ENCODE measurements around the gene GMCL1. TPM values are rescaled to one million over a fixed set of nuclear protein-coding genes. Genes with fewer than 3 reads are reported as not detected.

Gene GMCL1
- total and polyA plus RNA-seq, 7 donors = 1.3 to 4.1 (median 3.0) TPM

GRCh38 chr2:69848186-69848790, 18.8 kb downstream of the GMCL1 start:
- Histone ChIP-seq H3K27me3 (ENCODE audit: insufficient read depth in 3 of 3, low read length in 2 of 3) (no peaks in the 10 kb centered on the region), H3K4me3 (no peak overlapping the region), H3K36me3 (ENCODE audit: insufficient read depth in 1 of 2, low read depth in 1 of 2) (peaks cover 3 to 96% of the 10 kb centered on the region in 2 donors), H3K9me3 (no peaks in the 10 kb centered on the region), H3K27ac (no peak overlapping the region), H3K4me1 (no peaks in the 10 kb centered on the region)
- TF ChIP-seq CTCF (IDR thresholded peaks at IDR 0.05) = no peak
- DNase-seq (no peak), ATAC-seq (no peak)
- WGBS, 3 donors = 92 to 95% (median 93%) methylated on average over 7 of the region's 7 CpGs
- intact Hi-C loops (cut with DNase I) = no loop called here

DNA sequence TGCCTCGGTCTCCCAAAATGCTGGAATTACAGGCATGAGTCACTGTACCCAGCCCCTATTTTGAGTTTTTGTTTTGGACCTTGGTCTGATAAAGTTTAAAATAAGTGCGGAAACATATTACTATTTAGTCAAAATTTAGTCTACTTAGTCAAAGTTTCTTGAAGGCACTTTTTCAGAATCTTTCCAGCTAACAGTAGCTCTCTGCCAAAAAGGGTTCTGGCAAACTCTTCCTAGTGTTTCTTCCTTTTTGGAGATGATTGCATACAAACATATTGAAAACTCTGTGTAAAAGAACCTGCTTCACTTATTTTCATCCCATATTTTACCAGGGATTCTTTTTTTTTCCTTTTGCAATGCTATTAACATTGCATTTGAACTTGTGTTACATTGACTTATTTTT, 28.8 kb downstream of the GMCL1 start:
- Histone ChIP-seq H3K4me3 (no peak overlapping the region), H3K27me3 (ENCODE audit: insufficient read depth in 3 of 3, low read length in 2 of 3) (no peaks in the 10 kb centered on the region), H3K36me3 (ENCODE audit: insufficient read depth in 1 of 2, low read depth in 1 of 2) (peaks cover 0 to 34% of the 10 kb centered on the region in 2 donors), H3K27ac (no peak overlapping the region), H3K4me1 (no peaks in the 10 kb centered on the region), H3K9me3 (no peaks in the 10 kb centered on the region)
- ATAC-seq = no peak
- intact Hi-C loops (cut with DNase I) = no loop called here
- 96 to 100% (median 97%) methylated on average over 2 of the region's 2 CpGs for WGBS, 3 donors
- no peak for TF ChIP-seq CTCF (IDR thresholded peaks at IDR 0.05)
- no peak for DNase-seq

DNA sequence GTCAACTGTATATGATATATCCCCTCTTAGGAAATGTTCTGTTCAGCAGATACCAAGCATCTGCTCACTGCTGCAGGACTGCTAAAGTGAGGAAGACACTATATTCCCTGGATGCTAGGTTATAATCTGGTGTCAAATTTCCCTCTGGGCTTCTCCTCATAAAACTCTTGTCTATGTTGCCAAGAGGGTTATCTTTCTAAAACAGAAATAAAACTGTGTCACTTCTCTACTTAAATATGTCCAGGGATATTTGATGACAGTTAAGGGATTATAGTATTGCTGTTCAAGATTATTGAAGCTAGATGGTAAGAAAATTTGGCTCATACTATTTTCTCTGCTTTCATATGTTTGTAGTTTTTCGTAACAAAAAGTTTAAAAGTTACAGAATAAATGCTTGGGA, 33.8 kb downstream of the GMCL1 start:
- H3K9me3 ChIP-seq = no peaks in the 10 kb centered on the region
- H3K27me3 ChIP-seq (ENCODE audit: insufficient read depth in 3 of 3, low read length in 2 of 3) = no peaks in the 10 kb centered on the region
- no peak overlapping the region for H3K27ac ChIP-seq
- H3K36me3 ChIP-seq (ENCODE audit: insufficient read depth in 1 of 2, low read depth in 1 of 2) = peaks cover 7 to 59% of the 10 kb centered on the region in 2 donors
- no peak for ATAC-seq
- 85 to 100% (median 94%) methylated on average over 1 of the region's 1 CpG for WGBS, 3 donors
- no peak for DNase-seq
- TF ChIP-seq CTCF (IDR thresholded peaks at IDR 0.05) = no peak
- no peaks in the 10 kb centered on the region for H3K4me1 ChIP-seq
- no peak overlapping the region for H3K4me3 ChIP-seq
- intact Hi-C loops (cut with DNase I) = no loop called here

- TF ChIP-seq CTCF (IDR thresholded peaks at IDR 0.05) = no peak
- intact Hi-C loops (cut with DNase I) = no loop called here
- ATAC-seq (no peak), DNase-seq (no peak)
- Histone ChIP-seq H3K27ac (no peak overlapping the region), H3K36me3 (ENCODE audit: insufficient read depth in 1 of 2, low read depth in 1 of 2) (no peaks in the 10 kb centered on the region), H3K4me1 (peaks cover 3% of the 10 kb centered on the region), H3K4me3 (no peak overlapping the region), H3K27me3 (ENCODE audit: insufficient read depth in 3 of 3, low read length in 2 of 3) (no peaks in the 10 kb centered on the region), H3K9me3 (no peaks in the 10 kb centered on the region)
- 92 to 98% (median 96%) methylated on average over 4 of the region's 4 CpGs for WGBS, 3 donors
These were observed 59.0 kb downstream of the GMCL1 start for GRCh38 chr2:69888451-69888850.

DNA sequence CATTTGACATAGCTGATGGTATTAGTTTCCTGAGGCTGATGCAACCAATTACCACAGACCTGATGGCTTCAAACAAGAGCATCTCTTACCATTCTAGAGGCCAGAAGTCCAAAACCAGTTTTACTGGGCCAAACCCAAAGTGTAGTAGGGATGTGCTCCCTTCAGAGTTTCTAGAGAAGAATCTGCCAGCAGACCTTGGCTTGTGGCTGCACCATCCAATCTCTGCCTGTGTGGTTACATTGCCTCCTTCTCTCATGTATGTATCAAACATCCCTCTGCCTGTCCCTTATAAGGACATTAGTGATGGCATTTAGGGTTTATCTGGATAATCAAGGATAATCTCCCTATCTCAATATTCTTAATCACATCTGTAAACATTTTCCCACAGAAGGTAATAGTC, 59.8 kb downstream of the GMCL1 start:
- no peak for TF ChIP-seq CTCF (IDR thresholded peaks at IDR 0.05)
- Histone ChIP-seq H3K27me3 (ENCODE audit: insufficient read depth in 3 of 3, low read length in 2 of 3) (no peaks in the 10 kb centered on the region), H3K27ac (no peak overlapping the region), H3K4me3 (no peak overlapping the region), H3K9me3 (no peaks in the 10 kb centered on the region), H3K36me3 (ENCODE audit: insufficient read depth in 1 of 2, low read depth in 1 of 2) (no peaks in the 10 kb centered on the region), H3K4me1 (peaks cover 5% of the 10 kb centered on the region)
- ATAC-seq (no peak), DNase-seq (no peak)
- intact Hi-C loops (cut with DNase I) = no loop called here

Measured in psoas muscle (tissue), 8 donors.